Stimulated activated CD8-positive, alpha-beta memory T cell treated with anti-CD3 and anti-CD28 coated beads, Interleukin-15, amount 100 ng/mL, for 24 hours (primary cell): ENCODE data around the gene DDN.
A peak's percentile ranks its signal among the peaks of the same experiment; 100 is the strongest.

Experiments
- DNase-seq: peaks from one replicate; pipeline ENCODE4 v3.0.0-alpha.2; 2020; ENCODE audit warnings: low read depth

DDN gene

GRCh38 chr12:48981757-48982157 lies 17.4 kb downstream of the DDN start:
- no peak for DNase-seq

DNA sequence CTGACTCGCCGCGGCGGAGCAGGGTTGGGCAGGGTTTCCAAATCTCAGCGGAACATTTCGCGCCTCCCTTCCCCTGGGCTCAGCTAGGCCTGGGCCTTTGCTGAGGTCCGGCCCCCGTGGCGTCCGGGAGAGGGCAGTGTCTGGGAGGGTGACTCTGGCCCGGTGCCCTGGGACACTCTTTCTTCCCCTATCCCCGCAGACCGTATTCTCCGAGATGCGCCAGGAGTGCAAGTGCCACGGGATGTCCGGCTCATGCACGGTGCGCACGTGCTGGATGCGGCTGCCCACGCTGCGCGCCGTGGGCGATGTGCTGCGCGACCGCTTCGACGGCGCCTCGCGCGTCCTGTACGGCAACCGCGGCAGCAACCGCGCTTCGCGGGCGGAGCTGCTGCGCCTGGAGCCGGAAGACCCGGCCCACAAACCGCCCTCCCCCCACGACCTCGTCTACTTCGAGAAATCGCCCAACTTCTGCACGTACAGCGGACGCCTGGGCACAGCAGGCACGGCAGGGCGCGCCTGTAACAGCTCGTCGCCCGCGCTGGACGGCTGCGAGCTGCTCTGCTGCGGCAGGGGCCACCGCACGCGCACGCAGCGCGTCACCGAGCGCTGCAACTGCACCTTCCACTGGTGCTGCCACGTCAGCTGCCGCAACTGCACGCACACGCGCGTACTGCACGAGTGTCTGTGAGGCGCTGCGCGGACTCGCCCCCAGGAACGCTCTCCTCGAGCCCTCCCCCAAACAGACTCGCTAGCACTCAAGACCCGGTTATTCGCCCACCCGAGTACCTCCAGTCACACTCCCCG lies 18.0 kb downstream of the DDN start:
- no peak for DNase-seq

DNA sequence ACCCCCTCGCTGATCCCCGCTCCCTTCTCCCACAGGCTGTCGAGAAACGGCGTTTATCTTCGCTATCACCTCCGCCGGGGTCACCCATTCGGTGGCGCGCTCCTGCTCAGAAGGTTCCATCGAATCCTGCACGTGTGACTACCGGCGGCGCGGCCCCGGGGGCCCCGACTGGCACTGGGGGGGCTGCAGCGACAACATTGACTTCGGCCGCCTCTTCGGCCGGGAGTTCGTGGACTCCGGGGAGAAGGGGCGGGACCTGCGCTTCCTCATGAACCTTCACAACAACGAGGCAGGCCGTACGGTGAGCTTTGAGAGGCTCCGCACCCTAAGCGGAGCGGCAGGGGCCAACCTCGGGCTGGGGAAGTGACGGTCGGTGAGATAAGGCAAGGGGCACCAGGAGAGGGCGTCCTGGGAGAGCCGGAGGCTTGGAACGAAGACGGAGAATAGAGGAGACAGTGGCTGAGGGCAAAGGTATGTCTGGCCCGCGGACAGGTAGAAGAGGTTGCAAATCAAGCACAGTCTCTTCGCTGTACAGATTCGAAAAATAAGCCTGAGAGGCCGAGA lies 18.7 kb downstream of the DDN start:
- DNase-seq = no peak

DNA sequence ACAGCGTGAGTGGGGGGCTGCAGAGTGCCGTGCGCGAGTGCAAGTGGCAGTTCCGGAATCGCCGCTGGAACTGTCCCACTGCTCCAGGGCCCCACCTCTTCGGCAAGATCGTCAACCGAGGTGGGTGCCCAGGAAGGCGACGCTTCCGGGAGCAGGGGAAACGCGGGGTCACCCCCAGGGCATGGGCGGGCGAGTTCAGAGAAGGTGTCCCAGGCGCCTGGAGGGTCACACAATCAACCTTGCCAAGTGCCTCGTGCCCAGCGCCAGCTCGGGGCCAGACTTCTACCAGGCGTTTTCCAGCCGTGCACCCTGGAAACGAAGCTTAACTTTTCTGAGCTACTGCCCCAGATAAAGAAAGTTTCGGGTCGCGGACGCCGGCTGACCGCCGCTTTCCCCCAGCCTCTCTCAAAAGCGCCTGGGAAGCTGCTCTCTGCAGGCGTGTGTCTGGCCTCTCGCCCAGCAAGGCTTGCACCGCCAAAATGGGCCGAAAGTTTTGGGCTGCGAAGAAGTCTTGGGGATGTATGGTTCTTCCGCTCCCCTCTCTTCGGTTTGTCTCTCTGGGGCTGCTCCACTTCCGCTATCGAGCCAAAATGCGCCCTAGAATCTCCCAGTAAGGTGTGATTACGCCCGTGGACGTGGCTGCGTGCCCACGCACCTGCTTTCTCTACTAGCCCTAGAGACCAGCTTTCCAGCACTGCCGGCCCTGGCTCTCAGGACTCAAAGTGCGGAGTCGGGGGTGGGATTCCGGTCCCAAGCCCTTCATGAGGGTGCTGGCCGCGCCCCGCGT lies 19.4 kb downstream of the DDN start:
- no peak for DNase-seq

DNA sequence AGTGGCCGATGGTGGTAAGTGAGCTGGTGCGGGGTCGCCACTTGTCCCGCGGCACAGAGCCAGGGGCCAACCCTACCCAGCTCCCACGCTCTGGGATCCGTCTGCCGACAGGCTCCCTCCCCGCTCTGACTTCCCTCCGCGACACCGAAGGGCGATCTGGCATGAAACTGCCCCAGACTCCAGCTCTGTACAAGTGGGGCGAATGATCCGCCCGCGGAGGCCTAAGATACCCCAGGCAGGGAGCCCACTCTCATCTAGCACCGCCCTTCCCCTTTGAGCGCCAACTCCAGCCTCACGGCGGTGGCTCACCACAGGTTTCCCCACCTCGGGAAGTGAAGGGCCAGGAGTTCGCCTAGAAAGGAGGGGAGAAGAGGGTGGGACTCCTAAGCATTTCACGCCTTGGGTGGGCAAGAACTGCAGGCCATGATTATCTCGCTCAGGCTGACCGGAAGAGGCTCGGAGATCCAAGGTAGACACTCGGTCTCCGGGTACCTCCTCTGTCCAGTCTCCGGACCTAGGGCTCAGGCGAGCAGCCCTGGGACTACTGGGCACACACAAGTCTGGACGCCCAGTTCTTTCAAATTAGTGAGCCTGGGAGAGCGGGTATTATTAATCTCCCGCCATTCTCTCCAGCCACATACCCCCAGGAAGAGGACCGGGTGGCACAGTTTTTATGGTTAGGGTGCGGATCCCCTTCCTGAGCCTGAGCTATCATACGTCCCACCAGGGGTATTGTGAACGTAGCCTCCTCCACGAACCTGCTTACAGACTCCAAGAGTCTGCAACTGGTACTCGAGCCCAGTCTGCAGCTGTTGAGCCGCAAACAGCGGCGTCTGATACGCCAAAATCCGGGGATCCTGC lies 20.2 kb downstream of the DDN start:
- no peak for DNase-seq

DNA sequence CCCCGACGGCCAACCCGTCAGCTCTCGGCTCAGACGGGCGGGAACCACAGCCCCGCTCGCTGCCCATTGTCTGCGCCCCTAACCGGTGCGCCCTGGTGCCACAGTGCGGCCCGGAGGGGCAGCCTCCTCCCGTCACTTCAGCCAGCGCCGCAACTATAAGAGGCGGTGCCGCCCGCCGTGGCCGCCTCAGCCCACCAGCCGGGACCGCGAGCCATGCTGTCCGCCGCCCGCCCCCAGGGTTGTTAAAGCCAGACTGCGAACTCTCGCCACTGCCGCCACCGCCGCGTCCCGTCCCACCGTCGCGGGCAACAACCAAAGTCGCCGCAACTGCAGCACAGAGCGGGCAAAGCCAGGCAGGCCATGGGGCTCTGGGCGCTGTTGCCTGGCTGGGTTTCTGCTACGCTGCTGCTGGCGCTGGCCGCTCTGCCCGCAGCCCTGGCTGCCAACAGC lies 20.9 kb downstream of the DDN start, which contains the start of gene WNT1:
Gene WNT1, plus strand, starts transcription at position 32 of the 450 bp plus-strand sequence. Its CDS starts 329 bp downstream, at position 361.
- no peak for DNase-seq

GRCh38 chr12:48977290-48978281 lies 21.6 kb downstream of the DDN start:
- DNase-seq = peak; percentile 75

DNA sequence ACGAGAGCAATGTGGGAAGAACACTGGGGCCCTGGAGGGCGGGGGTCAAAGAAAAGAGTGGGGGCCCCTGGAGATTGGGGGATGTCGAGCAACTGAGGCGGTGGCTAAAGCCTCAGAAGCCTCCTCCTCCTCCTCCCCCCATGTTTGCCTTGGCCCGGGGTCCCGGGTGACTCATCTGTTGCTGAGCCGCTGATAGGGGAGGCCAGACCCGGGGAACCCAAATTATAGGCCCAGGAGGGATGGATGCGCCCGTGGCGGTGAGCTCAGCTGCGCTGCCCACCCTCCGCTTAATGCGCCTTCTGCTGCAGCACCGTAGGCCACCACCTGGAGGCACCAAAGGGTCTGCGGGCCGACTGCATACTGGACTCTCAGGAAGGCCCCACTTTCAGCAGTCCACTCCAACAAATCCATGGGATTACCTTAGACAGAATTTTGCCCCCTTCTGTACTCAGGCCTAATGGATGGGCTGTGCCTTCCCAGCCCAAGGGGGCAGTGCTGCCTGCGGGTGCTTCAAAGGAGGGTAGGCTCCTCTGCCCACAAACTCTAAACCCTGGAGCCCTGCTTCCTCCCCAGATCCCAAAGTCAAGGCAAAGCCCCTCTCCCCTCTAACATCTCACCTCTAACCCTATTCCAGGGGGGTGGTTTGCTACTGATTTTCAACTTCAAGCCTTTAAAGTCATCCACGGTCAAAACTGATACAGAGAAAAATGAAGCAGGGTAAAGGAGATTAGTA lies 25.1 kb downstream of the DDN start:
- no peak for DNase-seq

DNA sequence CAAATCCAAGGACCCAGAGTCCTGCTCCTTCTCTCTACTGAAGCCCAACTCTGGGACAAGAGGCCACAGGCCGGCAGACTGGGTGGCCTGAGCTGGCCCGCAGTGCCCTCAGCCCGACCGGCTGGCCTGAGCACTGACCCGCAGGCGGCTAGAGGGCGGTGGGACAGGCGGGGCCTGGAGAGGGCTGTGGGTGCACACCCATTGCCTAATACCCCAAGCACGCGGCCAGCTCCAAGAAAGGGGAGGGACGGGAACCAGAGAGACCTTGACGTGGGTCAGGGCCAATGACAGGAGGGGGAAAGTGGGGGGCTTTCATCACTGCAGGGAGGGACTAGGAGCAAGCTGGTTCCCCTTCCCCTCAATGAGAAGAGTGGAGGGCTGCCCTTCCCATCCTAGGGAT lies 25.6 kb downstream of the DDN start:
- DNase-seq = no peak

DNA sequence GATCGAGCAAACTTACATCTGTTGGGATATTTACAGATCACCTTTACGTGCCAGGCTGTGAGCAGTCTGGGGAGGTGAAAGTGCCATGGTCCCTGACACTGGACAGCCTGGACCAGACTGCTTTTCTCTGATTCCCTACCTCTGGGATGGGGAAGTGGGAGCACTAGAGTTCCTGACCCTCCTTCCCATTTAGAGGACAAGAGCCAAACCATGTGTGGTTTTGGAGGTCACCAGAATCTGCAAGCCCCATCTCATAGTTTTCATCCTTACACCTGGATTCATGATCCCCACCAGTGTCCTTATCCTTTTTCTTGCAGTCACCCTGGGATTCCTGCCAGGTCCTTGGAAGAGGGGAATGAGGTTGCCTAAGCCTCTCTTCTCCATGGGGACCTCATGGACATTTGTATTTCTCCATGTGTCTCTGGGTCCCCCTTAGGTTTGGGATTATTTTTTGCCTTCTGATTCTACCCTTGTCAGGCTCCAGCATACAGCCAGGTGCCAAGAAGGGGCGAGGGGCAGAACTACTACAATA lies 26.2 kb downstream of the DDN start:
- DNase-seq = no peak

DNA sequence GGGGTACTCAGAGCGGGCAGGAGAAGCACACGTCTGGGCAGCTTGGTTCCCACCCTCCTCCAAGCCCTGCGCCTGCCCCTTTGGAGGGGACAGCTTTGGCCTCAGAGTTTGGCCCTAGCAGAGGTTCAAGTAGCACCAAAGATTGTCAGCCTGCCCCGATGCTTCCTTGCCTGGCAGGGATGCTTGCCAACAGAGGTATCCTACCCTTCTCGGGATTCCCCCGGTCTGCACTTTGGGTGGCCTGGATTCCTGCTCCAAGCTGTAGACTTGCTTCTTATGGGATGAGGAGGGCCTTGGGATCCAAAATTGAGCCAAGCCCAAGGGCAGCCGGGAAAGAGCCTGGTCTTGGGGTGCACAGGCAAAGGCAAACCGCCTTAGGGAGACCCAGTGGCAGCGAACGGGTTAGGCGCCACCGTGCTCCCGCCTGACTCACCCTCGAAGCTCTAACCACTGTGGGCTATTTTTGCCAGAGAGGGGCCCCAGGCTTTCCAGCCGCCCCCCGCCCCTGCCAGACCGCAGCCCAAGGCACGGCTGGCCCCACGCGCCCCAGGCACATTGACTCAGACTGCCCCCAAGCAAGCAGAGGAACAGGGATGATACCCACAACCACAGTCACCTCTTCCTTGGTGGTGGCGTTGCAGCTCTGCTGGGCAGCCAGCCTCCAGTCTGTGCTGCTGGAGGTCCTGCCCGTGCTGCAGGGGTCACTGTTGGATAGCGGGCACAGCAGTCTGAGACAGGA lies 26.8 kb downstream of the DDN start:
- DNase-seq = no peak

GRCh38 chr12:48970702-48971334 lies 28.4 kb downstream of the DDN start:
- DNase-seq = no peak

DNA sequence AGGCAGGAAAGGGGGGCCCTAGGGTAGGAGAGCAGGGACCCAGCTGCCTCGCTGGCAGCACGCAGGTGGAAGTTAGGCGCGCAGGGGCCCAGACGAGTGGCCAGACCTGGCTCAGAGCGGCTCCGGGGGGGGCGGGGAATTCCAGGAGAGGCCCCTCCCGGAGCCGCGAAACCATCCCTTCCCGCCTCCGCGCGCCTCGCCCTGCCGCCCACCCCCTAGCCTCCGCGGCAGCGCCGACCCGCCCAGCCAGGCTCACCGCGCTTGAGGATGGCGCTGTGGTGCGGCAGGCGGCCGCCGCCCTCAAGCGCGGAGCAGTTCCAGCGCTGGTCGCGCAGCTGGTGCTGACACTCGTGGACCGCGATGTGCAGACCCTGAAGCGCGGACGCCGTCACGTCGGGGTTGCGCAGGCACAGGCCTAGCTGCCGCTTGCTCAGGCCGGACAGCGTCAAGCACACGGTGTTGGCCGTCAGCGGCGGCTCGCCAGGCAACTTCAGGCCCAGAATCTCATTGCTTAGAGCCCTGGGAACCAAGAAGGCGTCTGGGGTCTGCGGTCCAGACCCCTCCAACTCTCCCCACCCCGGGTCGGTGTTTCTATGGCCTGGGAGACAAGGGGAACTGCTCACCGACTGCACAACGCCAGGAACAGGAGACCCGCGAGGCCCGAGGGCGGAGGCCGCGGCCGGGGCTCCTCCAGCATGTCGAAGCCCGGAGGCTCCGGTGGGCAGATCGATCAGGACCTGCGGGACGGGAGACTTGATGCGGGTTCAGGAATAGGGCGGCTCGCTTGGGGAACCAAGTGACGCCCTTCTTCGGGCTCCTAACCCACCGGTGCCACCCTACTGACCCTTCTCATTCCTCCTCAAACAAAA lies 29.1 kb downstream of the DDN start:
- DNase-seq = no peak

GRCh38 chr12:48969160-48969771 lies 29.9 kb downstream of the DDN start:
- no peak for DNase-seq

GRCh38 chr12:48968467-48968866 lies 30.7 kb downstream of the DDN start:
- no peak for DNase-seq

- no peak for DNase-seq
These were observed 31.2 kb downstream of the DDN start for GRCh38 chr12:48967991-48968390.
